Transverse colon (tissue), 4 donors: ENCODE results near the gene MTHFD1. TPM values are rescaled to one million over a fixed set of nuclear protein-coding genes. Genes with fewer than 3 reads are reported as not detected.
"Not testable (repeated sequence)": the region's sequence is repeated elsewhere in the genome, so short reads cannot be mapped to it uniquely, and the experiment has no call there.

Experiments
- DNase-seq: peaks from one replicate; pipeline ENCODE4 v3.0.0-alpha.2; 2019
- H3K27ac ChIP-seq, 4 donors: fragments of 200-600 bp; sonication (generic); 2 replicates each; pipeline ENCODE4 v1.5.1; 2016 to 2018; ENCODE audit warnings: inconsistent platforms in 4 of 4
- H3K27me3 ChIP-seq: fragments of 200-600 bp; sonication (generic); 2 replicates; pipeline ENCODE4 v1.5.1; 2017; ENCODE audit warnings: inconsistent platforms
- H3K36me3 ChIP-seq, 4 donors: fragments of 200-600 bp; sonication (generic); 2 replicates each; pipeline ENCODE4 v1.5.1; 2017 to 2019; ENCODE audit warnings: inconsistent platforms in 4 of 4
- H3K4me1 ChIP-seq, 4 donors: fragments of 200-600 bp; sonication (generic); 2 replicates each; pipeline ENCODE4 v1.5.1; 2017 to 2020; ENCODE audit warnings: inconsistent platforms in 4 of 4
- H3K4me3 ChIP-seq, 4 donors: fragments of 200-600 bp; sonication (generic); 1 replicate in 1 of 4; 2 replicates in 3 of 4; pipeline versions ENCODE4 v1.5.1 to v1.6.1; 2017 to 2019; ENCODE audit warnings: inconsistent platforms in 4 of 4
- H3K9me3 ChIP-seq, 2 donors: fragments of 200-600 bp; sonication (generic); 2 replicates each; pipeline ENCODE4 v1.5.1; 2017 to 2019; ENCODE audit warnings: inconsistent platforms in 2 of 2
- EP300 ChIP-seq: sonication (generic); formaldehyde crosslinking; IDR thresholded peaks from one replicate; pipeline ENCODE4 v1.6.1; 2017; ENCODE audit warnings: antibody characterized with exemption, low read depth
- POLR2A ChIP-seq: fragments of 450-650 bp; IDR thresholded peaks from one replicate; pipeline ENCODE4 v1.6.1; 2016; ENCODE audit warnings: antibody characterized with exemption, mild to moderate bottlenecking, moderate library complexity
- POLR2AphosphoS5 ChIP-seq, 3 donors: sonication (generic); formaldehyde crosslinking; IDR thresholded peaks; one replicate each; pipeline ENCODE4 v1.6.1; 2016; ENCODE audit warnings: antibody characterized with exemption in 3 of 3
- WGBS, 2 donors: methylation state at CpG; one replicate each; pipeline ENCODE4 v1.1.5; 2018; ENCODE audit warnings: low coverage in 1 of 2; 5-methylcytosine and 5-hydroxymethylcytosine counted together
- in situ Hi-C, 4 donors: fragments of 200-750 bp; cut with MboI; loops; one replicate each; pipeline versions ENCODE4 v1.15.0 to v1.15.1; 2017; ENCODE audit warnings: low sequenced_read_pairs in 3 of 4, low pct_ligation_motif_present in 1 of 4, low pct_unique_long_range_greater_than_20kb in 1 of 4
- intact Hi-C: fragments of 100-400 bp; cut with DNase I; formaldehyde crosslinking; loops from one replicate; pipeline ENCODE4 v1.15.1; 2023; ENCODE audit warnings: low total_unique reads
- total RNA-seq, 4 donors: library from RNA; depleted of rRNA; stranded (reverse); fragments of >200 nt; gene quantifications; one replicate each; pipeline ENCODE4 v1.1.0, GENCODE V29; 2016
- TF ChIP-seq, protein P1 (sequence below), 5 experiments: fragments of 200-600 bp in 3 of 5; fragments of 450-650 bp in 2 of 5; sonication (generic) in 3 of 5; IDR thresholded peaks; 1 replicate in 2 of 5; 2 replicates in 3 of 5; pipeline ENCODE4 v1.5.1; 2016 to 2017; ENCODE audit warnings: antibody characterized with exemption in 5 of 5, inconsistent platforms in 3 of 5, mild to moderate bottlenecking in 2 of 5, moderate library complexity in 1 of 5

Gene MTHFD1
- total RNA-seq, 4 donors from 2014 or later, result 20.5 to 92.0 (median 37.7) TPM

DNA sequence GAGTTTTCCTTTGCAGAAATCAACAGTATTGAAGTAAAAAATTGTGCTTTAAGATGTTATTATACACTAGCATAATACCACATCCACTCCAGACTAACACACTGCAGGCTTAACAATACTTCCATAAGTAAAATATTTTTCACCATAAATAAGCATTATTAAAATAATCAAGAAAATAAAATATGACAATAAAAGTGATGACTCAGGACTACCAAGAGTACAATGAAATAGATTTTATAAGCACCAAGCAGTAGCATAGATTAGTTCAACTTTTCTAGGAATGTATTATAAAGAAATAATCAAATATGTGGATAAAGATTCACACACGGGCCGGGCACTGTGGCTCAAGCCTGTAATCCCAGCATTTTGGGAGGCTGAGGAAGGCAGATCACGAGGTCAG, 40.4 kb upstream of the MTHFD1 start:
- TF ChIP-seq EP300 (no peak), POLR2A (no peak), POLR2AphosphoS5 (IDR thresholded peaks at IDR 0.05) (no peak)
- TF ChIP-seq, protein P1, sequence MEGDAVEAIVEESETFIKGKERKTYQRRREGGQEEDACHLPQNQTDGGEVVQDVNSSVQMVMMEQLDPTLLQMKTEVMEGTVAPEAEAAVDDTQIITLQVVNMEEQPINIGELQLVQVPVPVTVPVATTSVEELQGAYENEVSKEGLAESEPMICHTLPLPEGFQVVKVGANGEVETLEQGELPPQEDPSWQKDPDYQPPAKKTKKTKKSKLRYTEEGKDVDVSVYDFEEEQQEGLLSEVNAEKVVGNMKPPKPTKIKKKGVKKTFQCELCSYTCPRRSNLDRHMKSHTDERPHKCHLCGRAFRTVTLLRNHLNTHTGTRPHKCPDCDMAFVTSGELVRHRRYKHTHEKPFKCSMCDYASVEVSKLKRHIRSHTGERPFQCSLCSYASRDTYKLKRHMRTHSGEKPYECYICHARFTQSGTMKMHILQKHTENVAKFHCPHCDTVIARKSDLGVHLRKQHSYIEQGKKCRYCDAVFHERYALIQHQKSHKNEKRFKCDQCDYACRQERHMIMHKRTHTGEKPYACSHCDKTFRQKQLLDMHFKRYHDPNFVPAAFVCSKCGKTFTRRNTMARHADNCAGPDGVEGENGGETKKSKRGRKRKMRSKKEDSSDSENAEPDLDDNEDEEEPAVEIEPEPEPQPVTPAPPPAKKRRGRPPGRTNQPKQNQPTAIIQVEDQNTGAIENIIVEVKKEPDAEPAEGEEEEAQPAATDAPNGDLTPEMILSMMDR (IDR thresholded peaks at IDR 0.05), result no peak
- H3K27me3 ChIP-seq, result no peaks in the 10 kb centered on the region
- no peaks in the 10 kb centered on the region for H3K9me3 ChIP-seq
- H3K4me1 ChIP-seq, result no peaks in the 10 kb centered on the region
- no peak for DNase-seq
- no peak overlapping the region for H3K4me3 ChIP-seq
- in situ Hi-C loops, result loop anchor here (10.0 to 25.0 kb wide), 3 partner anchors 127 to 290 kb away; no protein-coding TSS in a partner anchor
- WGBS, 2 donors, result 85 to 91% methylated on average over 2 to 3 of the region's 3 CpGs
- H3K36me3 ChIP-seq, result no peaks in the 10 kb centered on the region
- intact Hi-C loops, result loop anchor here (10.0 kb wide), 1 partner anchor 137 kb away; no protein-coding TSS in a partner anchor
- no peak overlapping the region for H3K27ac ChIP-seq

- TF ChIP-seq, protein P1 (IDR thresholded peaks at IDR 0.05), result no peak
- TF ChIP-seq POLR2A (no peak), POLR2AphosphoS5 (IDR thresholded peaks at IDR 0.05) (no peak), EP300 (no peak)
- Histone ChIP-seq H3K36me3 (no peaks in the 10 kb centered on the region), H3K4me3 (no peak overlapping the region), H3K9me3 (no peaks in the 10 kb centered on the region), H3K27me3 (no peaks in the 10 kb centered on the region), H3K4me1 (no peaks in the 10 kb centered on the region), H3K27ac (no peak overlapping the region)
- no peak for DNase-seq
- intact Hi-C loops, result loop anchor here (10.0 kb wide), 1 partner anchor 135 kb away; no protein-coding TSS in a partner anchor
- in situ Hi-C loops, result loop anchor here (10.0 to 25.0 kb wide), 4 partner anchors 125 to 512 kb away; no protein-coding TSS in a partner anchor
- WGBS, 2 donors, result 78 to 86% methylated on average over 6 of the region's 6 CpGs
Observed at GRCh38 chr14:64349741-64350490, 38.2 kb upstream of the MTHFD1 start.

- no peaks in the 10 kb centered on the region for H3K4me1 ChIP-seq
- DNase-seq, result no peak
- TF ChIP-seq, protein P1 (IDR thresholded peaks at IDR 0.05), result no peak
- TF ChIP-seq POLR2AphosphoS5 (IDR thresholded peaks at IDR 0.05) (no peak), POLR2A (no peak), EP300 (no peak)
- no peak overlapping the region for H3K4me3 ChIP-seq
- in situ Hi-C loops, result loop anchor here in 1 of 4 donors (25.0 kb wide), 1 partner anchor 499 kb away; no protein-coding TSS in a partner anchor
- intact Hi-C loops, result no loop called here
- no peaks in the 10 kb centered on the region for H3K36me3 ChIP-seq
- H3K27me3 ChIP-seq, result no peaks in the 10 kb centered on the region
- WGBS, 2 donors, result 73 to 74% methylated on average over 3 of the region's 3 CpGs
- no peaks in the 10 kb centered on the region for H3K9me3 ChIP-seq
- H3K27ac ChIP-seq, result no peak overlapping the region
Observed at GRCh38 chr14:64363265-64363846, 24.8 kb upstream of the MTHFD1 start.

- Histone ChIP-seq H3K4me3 (no peak overlapping the region), H3K27me3 (no peaks in the 10 kb centered on the region), H3K4me1 (no peaks in the 10 kb centered on the region), H3K9me3 (no peaks in the 10 kb centered on the region), H3K36me3 (no peaks in the 10 kb centered on the region), H3K27ac (no peak overlapping the region)
- no peak for DNase-seq
- TF ChIP-seq EP300 (no peak), POLR2A (no peak), POLR2AphosphoS5 (IDR thresholded peaks at IDR 0.05) (no peak)
- TF ChIP-seq, protein P1 (IDR thresholded peaks at IDR 0.05), result no peak
- WGBS, 2 donors, result 81 to 95% methylated on average over 2 to 3 of the region's 3 CpGs
- in situ Hi-C loops, result loop anchor here in 1 of 4 donors (25.0 kb wide), 1 partner anchor 497 kb away; no protein-coding TSS in a partner anchor
- intact Hi-C loops, result no loop called here
Observed at GRCh38 chr14:64364907-64365306, 23.2 kb upstream of the MTHFD1 start.

- H3K4me3 ChIP-seq, DNase-seq, H3K36me3 ChIP-seq, H3K27ac ChIP-seq, H3K27me3 ChIP-seq, intact Hi-C loops, H3K9me3 ChIP-seq, H3K4me1 ChIP-seq: not testable (repeated sequence)
- WGBS, 2 donors, result 91 to 96% methylated on average over 1 to 9 of the region's 9 CpGs
- in situ Hi-C loops, result loop anchor here in 1 of 4 donors (25.0 kb wide), 1 partner anchor 497 kb away; no protein-coding TSS in a partner anchor
Observed at GRCh38 chr14:64365358-64365889, 22.7 kb upstream of the MTHFD1 start.
